Measurements from ENCODE around the gene NYAP1. TPM values are rescaled to one million over a fixed set of nuclear protein-coding genes. Genes with fewer than 3 reads are reported as not detected.

The NYAP1 gene
- total RNA-seq (2022; extraction: Qiagen RNA extraction; ENCODE audit: low read depth), result 0.64 to 1.6 TPM (median 1.2 TPM) in 5 replicates

DNA sequence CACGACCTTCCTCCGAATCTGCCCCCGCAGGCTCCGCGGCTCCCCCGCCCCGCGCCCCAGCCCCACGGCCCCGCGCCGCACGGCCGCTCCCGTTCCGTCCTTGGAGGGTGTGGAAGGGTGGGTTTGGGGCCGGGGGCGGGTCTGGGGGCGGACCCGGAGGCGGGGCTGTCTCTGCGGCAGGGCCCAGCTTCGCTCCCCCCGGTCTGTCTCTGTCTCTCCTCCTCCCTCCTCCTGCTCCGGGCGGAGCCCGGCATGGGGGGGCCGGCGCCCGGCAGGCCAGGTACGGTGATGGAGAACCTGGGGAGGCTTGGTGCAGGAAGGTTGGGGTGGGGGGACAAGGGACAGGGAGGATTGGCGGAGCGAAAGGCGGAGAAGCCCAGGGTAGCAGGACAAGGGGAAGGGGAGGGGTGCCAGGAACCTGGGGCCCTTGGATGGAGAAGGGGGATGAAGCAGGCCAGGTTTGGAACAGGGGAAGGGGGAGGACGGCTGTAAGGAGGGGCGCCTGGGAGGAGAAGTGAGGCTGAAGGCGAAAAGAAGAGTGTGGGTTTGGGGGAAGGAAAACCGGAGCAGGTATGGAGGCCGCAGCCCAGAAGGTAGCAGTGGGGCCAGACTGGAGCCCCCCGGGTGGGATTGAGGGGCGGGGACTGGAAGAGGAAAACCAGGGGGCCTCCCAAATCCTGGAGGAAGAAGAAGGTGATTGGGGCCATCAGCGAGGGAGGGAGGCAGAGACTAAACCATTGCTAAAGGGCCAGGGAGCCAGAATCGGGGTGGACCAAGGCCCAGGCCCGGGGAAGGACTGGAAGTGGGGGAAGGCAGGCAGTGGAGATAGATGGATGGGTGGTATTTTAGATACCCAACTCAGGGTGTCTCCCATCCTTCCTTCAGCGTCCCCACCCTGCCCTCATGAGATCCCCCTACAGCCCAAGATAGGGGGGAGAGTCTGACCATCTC, at the start of gene NYAP1:
Gene NYAP1, plus strand, starts transcription at position 206 of the 951 bp plus-strand sequence. CDS start 1,385 bp downstream, outside the sequence.

GRCh38 chr7:100464210-100464660, 19.5 kb upstream of the NYAP1 start, which contains the start of gene SPACDR:
Gene SPACDR, minus strand, starts transcription at chr7:100464260. Its CDS starts 235 bp downstream, at chr7:100464025.

GRCh38 chr7:100478958-100479660, 4.6 kb upstream of the NYAP1 start, which contains the start of gene TSC22D4:
Gene TSC22D4, minus strand, starts transcription at chr7:100479214. Its CDS starts 1,176 bp downstream, at chr7:100478038.

DNA sequence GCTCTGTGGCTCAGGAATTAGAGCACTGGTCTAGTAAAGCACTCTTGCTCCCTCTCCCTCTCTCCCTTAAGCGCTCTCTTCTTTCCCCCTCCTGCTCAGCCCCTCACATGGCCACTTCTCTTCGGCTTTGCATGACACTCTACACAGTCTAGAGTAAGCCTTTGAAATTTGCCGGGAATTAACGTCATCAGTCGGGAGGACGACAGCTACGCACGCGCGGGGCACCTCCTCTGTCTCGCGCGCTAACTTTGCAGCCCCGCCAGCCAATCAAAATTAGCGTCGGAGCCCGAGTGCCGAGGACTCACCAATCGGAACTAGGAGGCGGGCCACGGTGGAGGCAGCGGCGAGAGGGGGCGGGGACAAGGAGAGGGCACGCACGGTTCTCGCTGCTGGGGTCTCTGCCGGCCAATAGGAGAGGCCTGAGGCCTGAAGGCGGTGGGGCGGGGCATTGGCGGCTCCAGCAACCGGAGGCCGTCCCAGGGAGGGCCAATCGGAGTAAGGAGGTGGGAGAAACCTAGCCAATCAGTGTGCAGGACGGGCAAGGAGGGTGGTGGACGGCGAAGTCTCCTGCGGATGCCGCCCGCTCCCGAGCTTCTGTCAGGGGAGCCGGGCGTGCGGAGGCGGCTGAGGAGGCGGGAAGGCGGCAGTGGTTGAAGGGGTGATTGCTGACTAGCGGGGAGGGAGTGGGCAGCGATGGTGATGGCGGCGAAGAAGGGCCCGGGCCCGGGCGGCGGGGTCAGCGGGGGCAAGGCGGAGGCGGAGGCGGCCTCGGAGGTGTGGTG, 55.1 kb downstream of the NYAP1 start, which contains the start of gene AGFG2:
Gene AGFG2, plus strand, starts transcription at position 550 of the 782 bp plus-strand sequence. Its CDS starts 144 bp downstream, at position 694.

Other genes with a start within 250 kb of the NYAP1 start
- not detected in 5 replicates for gene SPDYE3, start 176.2 kb upstream of the NYAP1 start, total RNA-seq (2022; extraction: Qiagen RNA extraction; ENCODE audit: low read depth)
- gene PILRB, start 125.8 kb upstream of the NYAP1 start, total RNA-seq (2022; extraction: Qiagen RNA extraction; ENCODE audit: low read depth), result 17.3 to 30.3 TPM (median 27.1 TPM) in 5 replicates
- 3.3 to 6.0 TPM (median 5.8 TPM) in 5 replicates for gene PILRA, start 110.4 kb upstream of the NYAP1 start, total RNA-seq (2022; extraction: Qiagen RNA extraction; ENCODE audit: low read depth)
- 0.85 to 2.2 TPM (median 1.3 TPM) in 5 replicates for gene ZCWPW1, start 55.2 kb upstream of the NYAP1 start, total RNA-seq (2022; extraction: Qiagen RNA extraction; ENCODE audit: low read depth)
- 37.3 to 48.6 TPM (median 43.9 TPM) in 5 replicates for gene MEPCE, start 54.1 kb upstream of the NYAP1 start, total RNA-seq (2022; extraction: Qiagen RNA extraction; ENCODE audit: low read depth)
- gene PPP1R35, start 47.4 kb upstream of the NYAP1 start, total RNA-seq (2022; extraction: Qiagen RNA extraction; ENCODE audit: low read depth), result 34.7 to 61.6 TPM (median 57.5 TPM) in 5 replicates
- gene SPACDR, start 19.7 kb upstream of the NYAP1 start, total RNA-seq (2022; extraction: Qiagen RNA extraction; ENCODE audit: low read depth), result 0.21 to 0.98 TPM (median 0.66 TPM) in 5 replicates
- gene TSC22D4, start 4.7 kb upstream of the NYAP1 start, total RNA-seq (2022; extraction: Qiagen RNA extraction; ENCODE audit: low read depth), result 27.2 to 39.5 TPM (median 29.3 TPM) in 5 replicates
- 9.7 to 15.0 TPM (median 14.0 TPM) in 5 replicates for gene AGFG2, start 55.3 kb downstream of the NYAP1 start, total RNA-seq (2022; extraction: Qiagen RNA extraction; ENCODE audit: low read depth)
- gene SAP25, start 90.0 kb downstream of the NYAP1 start, total RNA-seq (2022; extraction: Qiagen RNA extraction; ENCODE audit: low read depth), result 0.42 to 0.76 TPM (median 0.55 TPM) in 3 of 5 replicates, not detected in the others
- gene LRCH4, start 102.2 kb downstream of the NYAP1 start, total RNA-seq (2022; extraction: Qiagen RNA extraction; ENCODE audit: low read depth), result 8.9 to 16.3 TPM (median 13.9 TPM) in 5 replicates
- 0.21 to 0.27 TPM (median 0.27 TPM) in 3 of 5 replicates, not detected in the others for gene FBXO24, start 102.4 kb downstream of the NYAP1 start, total RNA-seq (2022; extraction: Qiagen RNA extraction; ENCODE audit: low read depth)
- gene PCOLCE, start 118.4 kb downstream of the NYAP1 start, total RNA-seq (2022; extraction: Qiagen RNA extraction; ENCODE audit: low read depth), result 6.7 to 10.7 TPM (median 9.0 TPM) in 5 replicates
- gene MOSPD3, start 128.6 kb downstream of the NYAP1 start, total RNA-seq (2022; extraction: Qiagen RNA extraction; ENCODE audit: low read depth), result 14.6 to 22.8 TPM (median 18.4 TPM) in 5 replicates
- gene TFR2, start 157.6 kb downstream of the NYAP1 start, total RNA-seq (2022; extraction: Qiagen RNA extraction; ENCODE audit: low read depth), result 2.0 to 3.3 TPM (median 3.0 TPM) in 5 replicates
- not detected in 5 replicates for gene ACTL6B, start 172.5 kb downstream of the NYAP1 start, total RNA-seq (2022; extraction: Qiagen RNA extraction; ENCODE audit: low read depth)
- 163 to 268 TPM (median 240 TPM) in 5 replicates for gene GNB2, start 189.8 kb downstream of the NYAP1 start, total RNA-seq (2022; extraction: Qiagen RNA extraction; ENCODE audit: low read depth)
- 13.1 to 21.3 TPM (median 18.9 TPM) in 5 replicates for gene GIGYF1, start 210.3 kb downstream of the NYAP1 start, total RNA-seq (2022; extraction: Qiagen RNA extraction; ENCODE audit: low read depth)
- gene POP7, start 222.2 kb downstream of the NYAP1 start, total RNA-seq (2022; extraction: Qiagen RNA extraction; ENCODE audit: low read depth), result 77.8 to 102 TPM (median 101 TPM) in 5 replicates
- gene EPO, start 236.5 kb downstream of the NYAP1 start, total RNA-seq (2022; extraction: Qiagen RNA extraction; ENCODE audit: low read depth), result 0.07 to 0.23 TPM in 2 of 5 replicates, not detected in the others
- not detected in 5 replicates for gene ZAN, start 249.7 kb downstream of the NYAP1 start, total RNA-seq (2022; extraction: Qiagen RNA extraction; ENCODE audit: low read depth)

Measured in A549 treated with RU486 at 1 μM for 4 hours (cell line).